Activated CD4-positive, alpha-beta T cell treated with anti-CD3 and anti-CD28 coated beads, Interleukin-2, amount 10 ng/mL, durations not matched to agents 24 days and 14 days (primary cell): Measurements from ENCODE around the gene PALMD. TPM values are rescaled to one million over a fixed set of nuclear protein-coding genes. Genes with fewer than 3 reads are reported as not detected.

Source experiments
- DNase-seq: peaks from one replicate; pipeline ENCODE4 v3.0.0; 2022
- H3K27ac Mint-ChIP-seq: one replicate; pipeline ENCODE4 v1.8.0; 2022; ENCODE audit warnings: mild to moderate bottlenecking, mixed read lengths
- H3K27me3 Mint-ChIP-seq: one replicate; pipeline ENCODE4 v1.8.0; 2022; ENCODE audit warnings: mixed read lengths
- H3K36me3 Mint-ChIP-seq: one replicate; pipeline ENCODE4 v1.8.0; 2022; ENCODE audit warnings: low read depth, mild to moderate bottlenecking, mixed read lengths
- H3K4me1 Mint-ChIP-seq: one replicate; pipeline ENCODE4 v1.8.0; 2021; ENCODE audit warnings: mixed read lengths
- H3K4me3 Mint-ChIP-seq: one replicate; pipeline ENCODE4 v1.8.0; 2022; ENCODE audit warnings: mild to moderate bottlenecking, moderate library complexity, mixed read lengths
- H3K9me3 Mint-ChIP-seq: one replicate; pipeline ENCODE4 v1.8.0; 2021; ENCODE audit warnings: mixed read lengths
- intact Hi-C: fragments of 100-400 bp; cut with micrococcal nuclease; formaldehyde crosslinking; loops from one replicate; pipeline ENCODE4 v1.15.1; 2023
- total RNA-seq: library from RNA; stranded (reverse); gene quantifications from 2 replicates; pipeline ENCODE4 v1.2.3, GENCODE V29; 2022

The PALMD gene
- total RNA-seq, 1 donor from 2014 or later: not detected

GRCh38 chr1:99740141-99740540 is 94.2 kb downstream of the PALMD start:
- Mint-ChIP-seq H3K9me3 (no peaks in the 10 kb centered on the region), H3K4me1 (no peaks in the 10 kb centered on the region), H3K36me3 (no peaks in the 10 kb centered on the region), H3K4me3 (no peak overlapping the region), H3K27ac (no peak overlapping the region), H3K27me3 (peaks cover 2% of the 10 kb centered on the region)
- intact Hi-C loops: no loop called here
- no peak for DNase-seq

Other genes starting within 250 kb of the PALMD start
- gene FRRS1, start 120.5 kb downstream of the PALMD start, total RNA-seq: 0.24 and 0.28 TPM in 2 replicates
- gene AGL, start 204.2 kb downstream of the PALMD start, total RNA-seq: 12.9 and 13.7 TPM in 2 replicates